Parathyroid adenoma (tissue), 2 donors: ENCODE data around the gene OR5AC2.

Source experiments
- H2AFZ ChIP-seq: fragments of 300-600 bp; sonication (generic); one replicate; pipeline ENCODE4 v1.7.0; 2017; ENCODE audit warnings: antibody characterized with exemption, mild to moderate bottlenecking
- H3K27ac ChIP-seq: fragments of 300-600 bp; sonication (generic); one replicate; pipeline ENCODE4 v1.7.0; 2017
- H3K27me3 ChIP-seq: fragments of 300-600 bp; sonication (generic); one replicate; pipeline ENCODE4 v1.7.0; 2017; ENCODE audit warnings: low read length; ENCODE audit not compliant: control insufficient read depth, insufficient read depth
- H3K36me3 ChIP-seq: fragments of 300-600 bp; sonication (generic); one replicate; pipeline ENCODE4 v1.7.0; 2017; ENCODE audit warnings: low read length; ENCODE audit not compliant: control insufficient read depth, insufficient read depth
- H3K4me1 ChIP-seq: fragments of 300-600 bp; sonication (generic); one replicate; pipeline ENCODE4 v1.7.0; 2017; ENCODE audit warnings: control low read depth
- H3K4me2 ChIP-seq: fragments of 300-600 bp; sonication (generic); one replicate; pipeline ENCODE4 v1.7.0; 2017; ENCODE audit warnings: low read length
- H3K4me3 ChIP-seq: fragments of 300-600 bp; sonication (generic); one replicate; pipeline ENCODE4 v1.7.0; 2017; ENCODE audit warnings: low read depth, low read length
- H3K79me2 ChIP-seq: fragments of 300-600 bp; sonication (generic); one replicate; pipeline ENCODE4 v1.7.0; 2017; ENCODE audit warnings: control low read depth
- H3K9ac ChIP-seq: fragments of 300-600 bp; sonication (generic); one replicate; pipeline ENCODE4 v1.7.0; 2017; ENCODE audit warnings: mild to moderate bottlenecking
- H3K9me3 ChIP-seq: fragments of 300-600 bp; sonication (generic); one replicate; pipeline ENCODE4 v1.7.0; 2017; ENCODE audit warnings: low read length; ENCODE audit not compliant: control insufficient read depth
- TF ChIP-seq, protein P1 (sequence below): fragments of 300-600 bp; sonication (generic); IDR thresholded peaks from one replicate; pipeline ENCODE4 v1.7.0; 2017; ENCODE audit warnings: antibody characterized with exemption, mild to moderate bottlenecking
- donor health status: primary hyperparathyroidism.

The OR5AC2 gene

DNA sequence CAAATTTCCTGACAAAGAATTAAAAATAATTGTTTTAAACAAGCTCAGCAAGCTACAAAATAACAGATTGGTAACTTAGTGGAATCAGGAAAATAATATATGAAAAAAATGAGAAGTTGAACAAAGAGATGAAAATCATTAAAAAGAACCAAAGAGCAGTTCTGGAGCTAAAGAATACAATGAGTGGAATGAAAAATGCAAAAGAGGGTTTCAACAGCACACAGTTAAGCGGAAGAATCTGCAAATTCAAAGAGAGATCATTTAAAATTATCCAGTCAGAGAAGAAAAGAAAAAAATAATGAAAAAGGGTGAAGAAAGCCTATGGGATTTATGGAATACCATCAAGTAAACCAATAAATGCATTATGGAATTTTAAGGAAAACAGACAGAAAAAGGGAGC lies 45.6 kb upstream of the OR5AC2 start:
- Histone ChIP-seq H3K4me1 (no peaks in the 10 kb centered on the region), H3K9ac (no peak overlapping the region), H3K27me3 (no peaks in the 10 kb centered on the region), H3K9me3 (no peaks in the 10 kb centered on the region), H3K27ac (no peak overlapping the region), H3K79me2 (no peaks in the 10 kb centered on the region), H3K36me3 (no peaks in the 10 kb centered on the region), H2AFZ (no peak overlapping the region), H3K4me2 (no peak overlapping the region), H3K4me3 (no peak overlapping the region)
- TF ChIP-seq, protein P1, sequence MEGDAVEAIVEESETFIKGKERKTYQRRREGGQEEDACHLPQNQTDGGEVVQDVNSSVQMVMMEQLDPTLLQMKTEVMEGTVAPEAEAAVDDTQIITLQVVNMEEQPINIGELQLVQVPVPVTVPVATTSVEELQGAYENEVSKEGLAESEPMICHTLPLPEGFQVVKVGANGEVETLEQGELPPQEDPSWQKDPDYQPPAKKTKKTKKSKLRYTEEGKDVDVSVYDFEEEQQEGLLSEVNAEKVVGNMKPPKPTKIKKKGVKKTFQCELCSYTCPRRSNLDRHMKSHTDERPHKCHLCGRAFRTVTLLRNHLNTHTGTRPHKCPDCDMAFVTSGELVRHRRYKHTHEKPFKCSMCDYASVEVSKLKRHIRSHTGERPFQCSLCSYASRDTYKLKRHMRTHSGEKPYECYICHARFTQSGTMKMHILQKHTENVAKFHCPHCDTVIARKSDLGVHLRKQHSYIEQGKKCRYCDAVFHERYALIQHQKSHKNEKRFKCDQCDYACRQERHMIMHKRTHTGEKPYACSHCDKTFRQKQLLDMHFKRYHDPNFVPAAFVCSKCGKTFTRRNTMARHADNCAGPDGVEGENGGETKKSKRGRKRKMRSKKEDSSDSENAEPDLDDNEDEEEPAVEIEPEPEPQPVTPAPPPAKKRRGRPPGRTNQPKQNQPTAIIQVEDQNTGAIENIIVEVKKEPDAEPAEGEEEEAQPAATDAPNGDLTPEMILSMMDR: no peak

DNA sequence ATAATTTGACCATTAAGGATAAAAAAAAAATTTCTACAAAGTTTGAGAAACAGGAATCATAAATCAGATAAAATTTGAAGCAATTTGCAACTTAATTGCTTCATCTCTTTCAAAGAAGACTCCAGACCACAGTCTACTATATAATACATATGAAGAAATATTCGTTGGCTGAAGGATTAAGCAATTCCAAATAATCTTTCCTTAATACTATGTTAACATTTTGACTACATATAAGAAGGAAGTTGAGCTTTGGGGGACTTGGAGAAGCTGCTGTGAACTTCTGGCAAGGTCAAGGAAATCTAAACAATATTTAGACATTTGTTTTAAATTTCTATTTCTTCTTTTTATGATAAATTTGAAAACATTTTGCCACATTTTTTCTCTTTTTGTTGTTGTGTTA lies 38.4 kb upstream of the OR5AC2 start:
- Histone ChIP-seq H3K36me3 (no peaks in the 10 kb centered on the region), H2AFZ (no peak overlapping the region), H3K4me1 (no peaks in the 10 kb centered on the region), H3K9ac (no peak overlapping the region), H3K4me2 (no peak overlapping the region), H3K79me2 (no peaks in the 10 kb centered on the region), H3K4me3 (no peak overlapping the region), H3K27ac (no peak overlapping the region), H3K27me3 (no peaks in the 10 kb centered on the region), H3K9me3 (no peaks in the 10 kb centered on the region)
- TF ChIP-seq, protein P1: no peak

DNA sequence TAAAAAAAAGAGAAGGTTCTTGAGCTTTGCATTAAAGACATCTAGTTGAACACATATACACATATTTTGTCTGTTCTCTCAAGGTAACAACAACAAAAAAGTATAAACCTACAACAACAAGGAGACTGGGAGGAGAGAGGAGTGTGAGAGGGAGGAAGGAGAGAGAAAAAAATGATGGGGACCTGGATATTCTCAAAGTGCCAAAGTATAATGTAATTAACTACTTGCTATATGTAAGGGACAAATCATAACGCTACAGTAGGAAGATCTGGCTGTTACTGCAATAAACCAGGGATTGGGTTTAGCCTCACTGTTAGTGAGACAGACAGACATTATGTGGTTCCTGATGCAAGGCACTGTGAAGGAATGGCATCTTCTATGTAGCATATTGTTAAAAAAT lies 37.7 kb upstream of the OR5AC2 start:
- H3K36me3 ChIP-seq: no peaks in the 10 kb centered on the region
- H3K27me3 ChIP-seq: no peaks in the 10 kb centered on the region
- no peak overlapping the region for H3K4me2 ChIP-seq
- H3K9ac ChIP-seq: no peak overlapping the region
- H3K79me2 ChIP-seq: no peaks in the 10 kb centered on the region
- no peak overlapping the region for H3K27ac ChIP-seq
- TF ChIP-seq, protein P1: no peak
- no peaks in the 10 kb centered on the region for H3K9me3 ChIP-seq
- no peak overlapping the region for H2AFZ ChIP-seq
- H3K4me3 ChIP-seq: no peak overlapping the region
- H3K4me1 ChIP-seq: no peaks in the 10 kb centered on the region

DNA sequence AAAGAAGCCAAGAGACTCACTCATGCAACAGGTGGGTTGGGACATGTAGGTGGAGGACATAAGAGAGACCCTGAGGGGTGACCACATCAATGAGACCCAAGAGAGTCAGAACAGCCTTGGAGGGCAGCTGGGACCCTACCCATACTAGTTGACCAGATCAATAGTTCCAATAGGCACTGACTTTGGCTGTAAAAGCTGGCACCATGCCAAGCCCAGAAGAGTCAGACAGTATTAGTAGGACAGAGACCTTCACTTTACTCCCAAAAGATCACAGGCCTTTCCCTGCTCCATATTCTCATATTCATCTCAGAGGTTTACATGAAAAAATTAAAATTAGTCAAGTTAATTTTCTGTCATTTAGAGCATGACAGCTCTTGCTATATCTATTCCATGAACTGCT lies 30.9 kb upstream of the OR5AC2 start:
- no peaks in the 10 kb centered on the region for H3K4me1 ChIP-seq
- no peak overlapping the region for H3K9ac ChIP-seq
- H3K4me2 ChIP-seq: no peak overlapping the region
- H3K4me3 ChIP-seq: no peak overlapping the region
- H3K36me3 ChIP-seq: no peaks in the 10 kb centered on the region
- no peaks in the 10 kb centered on the region for H3K9me3 ChIP-seq
- H3K27ac ChIP-seq: no peak overlapping the region
- H2AFZ ChIP-seq: no peak overlapping the region
- no peaks in the 10 kb centered on the region for H3K27me3 ChIP-seq
- no peaks in the 10 kb centered on the region for H3K79me2 ChIP-seq
- TF ChIP-seq, protein P1: no peak

DNA sequence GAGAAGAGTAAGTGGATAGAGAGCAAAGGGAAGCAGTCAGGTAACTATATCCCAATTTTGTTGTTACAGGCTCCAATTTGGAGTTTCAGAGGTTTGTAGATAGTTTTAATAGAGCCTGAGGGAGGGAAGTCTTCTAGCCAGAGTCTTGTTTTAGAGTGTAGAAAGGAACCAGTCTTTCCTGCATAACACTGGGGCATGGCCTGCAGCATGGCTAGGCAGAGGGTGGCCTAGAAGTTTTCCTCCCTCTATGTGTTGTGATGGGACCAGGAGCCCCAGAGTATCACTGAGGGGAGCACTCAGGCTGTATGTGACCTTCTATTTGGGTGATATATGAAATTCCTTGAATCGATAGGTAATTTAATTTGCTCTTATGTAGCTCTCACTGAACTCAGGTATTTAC lies 29.3 kb upstream of the OR5AC2 start:
- Histone ChIP-seq H2AFZ (no peak overlapping the region), H3K36me3 (no peaks in the 10 kb centered on the region), H3K9me3 (no peaks in the 10 kb centered on the region), H3K4me2 (no peak overlapping the region), H3K4me3 (no peak overlapping the region), H3K9ac (no peak overlapping the region), H3K27ac (no peak overlapping the region), H3K4me1 (no peaks in the 10 kb centered on the region), H3K79me2 (no peaks in the 10 kb centered on the region), H3K27me3 (no peaks in the 10 kb centered on the region)
- TF ChIP-seq, protein P1: no peak
